ENCODE data around the gene ZNF423.

GRCh38 chr16:49615576-49615975 lies 240.3 kb downstream of the ZNF423 start:
- TF ChIP-seq CTCF (IDR thresholded peaks at IDR 0.05), result no peak
- no peak for TF ChIP-seq POLR2A (IDR thresholded peaks at IDR 0.05)
